Gastrocnemius medialis (tissue), 4 donors: ENCODE data around the gene ZC3H6.
"Not testable (repeated sequence)": the region's sequence is repeated elsewhere in the genome, so short reads cannot be mapped to it uniquely, and the experiment has no call there.

Experiments
- CTCF ChIP-seq, 5 experiments: fragments of 450-650 bp in 3 of 5; fragments of 200-600 bp in 2 of 5; sonication (generic) in 2 of 5; IDR thresholded peaks in 4 of 5; conservative IDR thresholded peaks in 1 of 5; 1 replicate in 4 of 5; 2 replicates in 1 of 5; pipeline ENCODE4 v1.5.1; 2016 to 2019; ENCODE audit warnings: antibody characterized with exemption in 5 of 5, mild to moderate bottlenecking in 3 of 5, moderate library complexity in 3 of 5
- POLR2A ChIP-seq, 2 donors: fragments of 450-650 bp; IDR thresholded peaks; one replicate each; pipeline ENCODE4 v1.6.1; 2017; ENCODE audit warnings: antibody characterized with exemption in 2 of 2, mild to moderate bottlenecking in 2 of 2, moderate library complexity in 2 of 2

- TF ChIP-seq CTCF (IDR thresholded peaks at IDR 0.05 in 4 of 5, conservative IDR thresholded peaks at IDR 0.05 in 1 of 5); POLR2A (IDR thresholded peaks at IDR 0.05): not testable (repeated sequence)
Observed at GRCh38 chr2:112360055-112360454, 84.7 kb downstream of the ZC3H6 start.
